HL-60 (cell line): ENCODE measurements around the gene PPIL6.

Source experiments
- DNase-seq, 2 experiments: peaks; one replicate each; pipeline ENCODE4 v3.0.0-alpha.2; 2010 to 2020; ENCODE audit warnings: low read depth in 1 of 2, low spot score in 1 of 2
- H3K27ac ChIP-seq: fragments of 250-450 bp; sonication (Bioruptor Pico); replicated peaks from 2 replicates; pipeline ENCODE4 v1.5.1; 2020; ENCODE audit warnings: mild to moderate bottlenecking, moderate library complexity
- H3K27me3 ChIP-seq: fragments of 250-450 bp; sonication (Bioruptor Pico); 2 replicates; pipeline ENCODE4 v1.5.1; 2021; ENCODE audit warnings: mild to moderate bottlenecking, moderate library complexity; ENCODE audit not compliant: insufficient read depth, poor library complexity, severe bottlenecking
- H3K4me3 ChIP-seq: replicated peaks from 2 replicates; pipeline ENCODE4 v1.5.1; 2011; ENCODE audit warnings: mild to moderate bottlenecking, control low read depth, low read length; ENCODE audit not compliant: insufficient read depth
- CTCF ChIP-seq: IDR thresholded peaks from one replicate; pipeline ENCODE4 v1.5.1; 2011; ENCODE audit warnings: low read length, control low read depth, inconsistent platforms; ENCODE audit not compliant: insufficient read depth
- GABPA ChIP-seq: IDR thresholded peaks from 2 replicates; pipeline ENCODE4 v1.6.1; 2012; ENCODE audit warnings: low read depth
- POLR2AphosphoS5 ChIP-seq: IDR thresholded peaks from 2 replicates; pipeline ENCODE4 v1.6.1; 2012; ENCODE audit warnings: low read depth
- REST ChIP-seq: IDR thresholded peaks from 2 replicates; pipeline ENCODE4 v1.6.1; 2012; ENCODE audit warnings: low read depth; ENCODE audit not compliant: insufficient replicate concordance
- SPI1 ChIP-seq: IDR thresholded peaks from 2 replicates; pipeline ENCODE4 v1.6.1; 2012; ENCODE audit warnings: low read depth, mild to moderate bottlenecking, borderline replicate concordance

PPIL6 gene

DNA sequence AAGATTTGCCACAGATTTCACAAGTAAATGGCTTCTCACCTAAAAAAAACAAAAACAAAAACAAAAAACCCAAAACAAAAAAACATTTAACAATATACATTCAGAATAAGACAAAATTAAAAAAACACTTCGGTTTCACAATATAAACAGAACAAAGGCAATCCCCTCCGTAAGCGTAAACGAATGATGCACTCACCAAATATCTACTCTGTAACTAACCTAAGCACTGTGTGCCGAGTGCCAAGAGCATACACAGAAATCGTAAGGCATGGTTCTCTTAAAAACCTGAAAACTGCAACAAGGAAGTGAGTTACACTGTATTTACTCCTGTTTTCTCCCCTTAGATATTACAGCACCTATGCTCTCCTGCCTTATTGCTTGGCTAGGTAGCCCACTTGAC lies 27.3 kb upstream of the PPIL6 start:
- Histone ChIP-seq H3K4me3 (no peak overlapping the region), H3K27me3 (no peaks in the 10 kb centered on the region), H3K27ac (no peak overlapping the region)
- DNase-seq: no peak
- TF ChIP-seq POLR2AphosphoS5: no peak
- TF ChIP-seq SPI1: no peak
- no peak for TF ChIP-seq REST
- TF ChIP-seq CTCF: no peak
- TF ChIP-seq GABPA: no peak

- H3K27me3 ChIP-seq: no peaks in the 10 kb centered on the region
- DNase-seq: no peak
- TF ChIP-seq POLR2AphosphoS5: no peak
- no peak for TF ChIP-seq REST
- TF ChIP-seq CTCF: no peak
- no peak for TF ChIP-seq SPI1
- TF ChIP-seq GABPA: no peak
- H3K27ac ChIP-seq: no peak overlapping the region
- H3K4me3 ChIP-seq: no peak overlapping the region
Measured at GRCh38 chr6:109466212-109466923, 25.9 kb upstream of the PPIL6 start.

- TF ChIP-seq CTCF: no peak
- no peak for TF ChIP-seq SPI1
- TF ChIP-seq REST: no peak
- DNase-seq: no peak
- Histone ChIP-seq H3K27ac (no peak overlapping the region), H3K27me3 (no peaks in the 10 kb centered on the region), H3K4me3 (no peak overlapping the region)
Measured at GRCh38 chr6:109465772-109466171, 25.3 kb upstream of the PPIL6 start.
